ENCODE measurements around the gene RAD18.

- TF ChIP-seq CTCF (IDR thresholded peaks at IDR 0.05) (no peak), EZH2 (IDR thresholded peaks at IDR 0.05; ENCODE audit: borderline replicate concordance, insufficient read depth, low read depth, low read length, poor library complexity, severe bottlenecking) (no peak)
Measured at GRCh38 chr3:8845641-8846040, 117.6 kb downstream of the RAD18 start.
